Measurements from ENCODE around the gene ARL14. TPM values are rescaled to one million over a fixed set of nuclear protein-coding genes. Genes with fewer than 3 reads are reported as not detected.
"Not testable (repeated sequence)": the region's sequence is repeated elsewhere in the genome, so short reads cannot be mapped to it uniquely, and the experiment has no call there.

The ARL14 gene
- total and polyA plus RNA-seq, 2 donors (not counting 1 experiment from before 2014, with no cell fraction given): not detected

GRCh38 chr3:160709477-160710182 is 32.7 kb downstream of the ARL14 start:
- no peaks in the 10 kb centered on the region for H3K9me3 ChIP-seq (ENCODE audit: control insufficient read depth, insufficient read depth, low read depth, low read length)
- H3K79me2 ChIP-seq (ENCODE audit: control insufficient read depth, insufficient read depth, low read length): no peaks in the 10 kb centered on the region
- H3K4me3 ChIP-seq (replicated peaks in 1 of 4; ENCODE audit: control extremely low read depth in 1 of 4, insufficient read depth in 1 of 4, low read depth in 3 of 4, low read length in 4 of 4): no peak overlapping the region
- DNase-seq (ENCODE audit: low read depth in 2 of 2): no peak
- no peaks in the 10 kb centered on the region for H4K20me1 ChIP-seq (ENCODE audit: control insufficient read depth, extremely low read depth, insufficient read depth, low read length)
- H3K36me3 ChIP-seq (ENCODE audit: control insufficient read depth, insufficient read depth, low read length): no peaks in the 10 kb centered on the region
- no peak overlapping the region for H3K9ac ChIP-seq (ENCODE audit: insufficient read depth, low read length)
- no peak overlapping the region for H2AFZ ChIP-seq (ENCODE audit: low read length)
- H3K4me2 ChIP-seq (ENCODE audit: extremely low read depth, insufficient read depth, low read length): no peak overlapping the region
- H3K27ac ChIP-seq (ENCODE audit: insufficient read depth, low read length): no peak overlapping the region
- TF ChIP-seq CTCF (conservative IDR thresholded peaks at IDR 0.05 in 1 of 2, IDR thresholded peaks at IDR 0.05 in 1 of 2; ENCODE audit: low read depth in 1 of 2, low read length in 2 of 2) (no peak), EZH2 (IDR thresholded peaks at IDR 0.05; ENCODE audit: low read length, missing control alignments) (no peak)
- H3K4me1 ChIP-seq (ENCODE audit: control insufficient read depth, extremely low read depth, insufficient read depth, low read length): no peaks in the 10 kb centered on the region
- H3K27me3 ChIP-seq (ENCODE audit: control insufficient read depth, insufficient read depth, low read length): no peaks in the 10 kb centered on the region

GRCh38 chr3:160713144-160713543 is 36.2 kb downstream of the ARL14 start:
- not testable (repeated sequence) for H3K9me3 ChIP-seq (ENCODE audit: control insufficient read depth, insufficient read depth, low read depth, low read length); H3K36me3 ChIP-seq (ENCODE audit: control insufficient read depth, insufficient read depth, low read length); H3K4me1 ChIP-seq (ENCODE audit: control insufficient read depth, extremely low read depth, insufficient read depth, low read length)

GRCh38 chr3:160719710-160720109 is 42.8 kb downstream of the ARL14 start:
- no peaks in the 10 kb centered on the region for H3K27me3 ChIP-seq (ENCODE audit: control insufficient read depth, insufficient read depth, low read length)
- no peak overlapping the region for H3K4me3 ChIP-seq (replicated peaks in 1 of 4; ENCODE audit: control extremely low read depth in 1 of 4, insufficient read depth in 1 of 4, low read depth in 3 of 4, low read length in 4 of 4)
- H3K27ac ChIP-seq (ENCODE audit: insufficient read depth, low read length): no peak overlapping the region
- H3K36me3 ChIP-seq (ENCODE audit: control insufficient read depth, insufficient read depth, low read length): no peaks in the 10 kb centered on the region
- no peak overlapping the region for H2AFZ ChIP-seq (ENCODE audit: low read length)
- DNase-seq (ENCODE audit: low read depth in 2 of 2): no peak
- no peaks in the 10 kb centered on the region for H3K9me3 ChIP-seq (ENCODE audit: control insufficient read depth, insufficient read depth, low read depth, low read length)
- H3K9ac ChIP-seq (ENCODE audit: insufficient read depth, low read length): no peak overlapping the region
- TF ChIP-seq CTCF (conservative IDR thresholded peaks at IDR 0.05 in 1 of 2, IDR thresholded peaks at IDR 0.05 in 1 of 2; ENCODE audit: low read depth in 1 of 2, low read length in 2 of 2): no peak
- no peak for TF ChIP-seq EZH2 (IDR thresholded peaks at IDR 0.05; ENCODE audit: low read length, missing control alignments)
- H4K20me1 ChIP-seq (ENCODE audit: control insufficient read depth, extremely low read depth, insufficient read depth, low read length): no peaks in the 10 kb centered on the region
- H3K4me1 ChIP-seq (ENCODE audit: control insufficient read depth, extremely low read depth, insufficient read depth, low read length): no peaks in the 10 kb centered on the region
- no peak overlapping the region for H3K4me2 ChIP-seq (ENCODE audit: extremely low read depth, insufficient read depth, low read length)
- H3K79me2 ChIP-seq (ENCODE audit: control insufficient read depth, insufficient read depth, low read length): no peaks in the 10 kb centered on the region

More at GRCh38 chr3:160713144-160713543, 36.2 kb downstream of the ARL14 start:
- not testable (repeated sequence) for H4K20me1 ChIP-seq (ENCODE audit: control insufficient read depth, extremely low read depth, insufficient read depth, low read length); H3K4me2 ChIP-seq (ENCODE audit: extremely low read depth, insufficient read depth, low read length); H3K27me3 ChIP-seq (ENCODE audit: control insufficient read depth, insufficient read depth, low read length); DNase-seq (ENCODE audit: low read depth in 2 of 2); H3K9ac ChIP-seq (ENCODE audit: insufficient read depth, low read length); H2AFZ ChIP-seq (ENCODE audit: low read length); H3K27ac ChIP-seq (ENCODE audit: insufficient read depth, low read length); H3K4me3 ChIP-seq (replicated peaks in 1 of 4; ENCODE audit: control extremely low read depth in 1 of 4, insufficient read depth in 1 of 4, low read depth in 3 of 4, low read length in 4 of 4); H3K79me2 ChIP-seq (ENCODE audit: control insufficient read depth, insufficient read depth, low read length)
